Panc1 (cell line): ENCODE data around the gene ARHGAP33. TPM values are rescaled to one million over a fixed set of nuclear protein-coding genes. Genes with fewer than 3 reads are reported as not detected.

Source experiments
- ATAC-seq: fragments of 200-7000 bp; cut with Tn5 transposase; 2 replicates; pipeline ENCODE4 v1.9.1; 2020; ENCODE audit warnings: mild to moderate bottlenecking, moderate library complexity
- BruUV-seq: library from RNA; stranded (reverse); fragments of 400-500 nt; replicated peaks from 2 replicates; lab custom pipeline; 2021; lab: Mats Ljungman, UMichigan
- CTCF ChIA-PET: fragments of 300-600 bp; sonication (Branson Sonifier 250); formaldehyde crosslinking; loops from one replicate; lab custom pipeline; 2022; ENCODE audit warnings: antibody characterized with exemption; lab: Charles Lee
- POLR2A ChIA-PET: fragments of 300-600 bp; sonication (Branson Sonifier 250); formaldehyde crosslinking; loops from one replicate; lab custom pipeline; 2022; ENCODE audit warnings: antibody characterized with exemption; lab: Charles Lee
- DNase-seq: peaks from one replicate; pipeline ENCODE4 v3.0.0-alpha.2; 2010; ENCODE audit warnings: low read depth, low spot score
- H3K27ac ChIP-seq: 2 replicates; pipeline ENCODE4 v1.5.1; 2011; ENCODE audit warnings: mild to moderate bottlenecking, low read length, inconsistent platforms
- H3K27me3 ChIP-seq: fragments of 200-500 bp; sonication (Bioruptor generic); 2 replicates; pipeline ENCODE4 v1.6.0; 2014; ENCODE audit warnings: low read length, inconsistent platforms; ENCODE audit not compliant: control insufficient read depth, insufficient read depth
- H3K36me3 ChIP-seq: fragments of 200-500 bp; sonication (Bioruptor generic); 2 replicates; pipeline ENCODE4 v1.5.1; 2014; ENCODE audit warnings: inconsistent platforms, mild to moderate bottlenecking, low read length, moderate library complexity; ENCODE audit not compliant: control insufficient read depth, insufficient read depth
- H3K4me1 ChIP-seq: 2 replicates; pipeline ENCODE4 v1.5.1; 2011; ENCODE audit warnings: inconsistent platforms, mild to moderate bottlenecking, low read length, moderate library complexity; ENCODE audit not compliant: control insufficient read depth, insufficient read depth
- H3K4me3 ChIP-seq, 2 experiments: 2 replicates each; pipeline ENCODE4 v1.5.1; 2011 to 2012; ENCODE audit warnings: low read depth in 2 of 2, low read length in 2 of 2, mild to moderate bottlenecking in 2 of 2, inconsistent platforms in 1 of 2, moderate library complexity in 1 of 2
- H3K9me3 ChIP-seq: fragments of 200-500 bp; sonication (Bioruptor generic); 2 replicates; pipeline ENCODE4 v1.5.1; 2014; ENCODE audit warnings: low read depth, mild to moderate bottlenecking, inconsistent platforms, low read length, moderate library complexity; ENCODE audit not compliant: control insufficient read depth, insufficient read depth
- CTCF ChIP-seq: fragments of 450-650 bp; IDR thresholded peaks from 2 replicates; pipeline ENCODE4 v1.5.1; 2017; ENCODE audit warnings: mild to moderate bottlenecking
- POLR2AphosphoS5 ChIP-seq: IDR thresholded peaks from 2 replicates; pipeline ENCODE4 v1.6.1; 2012; ENCODE audit warnings: mild to moderate bottlenecking, low read depth, low read length, moderate library complexity
- REST ChIP-seq, 2 experiments: IDR thresholded peaks; 2 replicates each; pipeline ENCODE4 v1.6.1; 2011 to 2012; ENCODE audit warnings: low read depth in 2 of 2, control low read depth in 1 of 2, low read length in 1 of 2, mild to moderate bottlenecking in 1 of 2, moderate library complexity in 1 of 2; ENCODE audit not compliant: insufficient read depth in 1 of 2
- SIN3A ChIP-seq: IDR thresholded peaks from 2 replicates; pipeline ENCODE4 v1.6.1; 2012; ENCODE audit warnings: low read depth, mild to moderate bottlenecking, low read length, moderate library complexity, borderline replicate concordance; ENCODE audit not compliant: insufficient read depth
- TCF7L2 ChIP-seq: IDR thresholded peaks from 2 replicates; pipeline ENCODE4 v1.6.1; 2011; ENCODE audit warnings: mild to moderate bottlenecking, low read depth, low read length, inconsistent platforms
- in situ Hi-C: cut with HindIII; loops from 2 replicates; pipeline ENCODE4 v1.10.0; 2016; ENCODE audit warnings: low sequenced_read_pairs, low pct_unique_long_range_greater_than_20kb
- intact Hi-C: fragments of 100-400 bp; cut with micrococcal nuclease; formaldehyde crosslinking; loops from one replicate; pipeline ENCODE4 v1.10.0; 2022; ENCODE audit not compliant: unreplicated experiment
- total RNA-seq: library from RNA; stranded (reverse); gene quantifications from one replicate; pipeline ENCODE4 v1.2.1, GENCODE V29; 2021; ENCODE audit not compliant: unreplicated experiment

The ARHGAP33 gene
- total RNA-seq, 1 experiment from 2014 or later: 35.8 TPM

DNA sequence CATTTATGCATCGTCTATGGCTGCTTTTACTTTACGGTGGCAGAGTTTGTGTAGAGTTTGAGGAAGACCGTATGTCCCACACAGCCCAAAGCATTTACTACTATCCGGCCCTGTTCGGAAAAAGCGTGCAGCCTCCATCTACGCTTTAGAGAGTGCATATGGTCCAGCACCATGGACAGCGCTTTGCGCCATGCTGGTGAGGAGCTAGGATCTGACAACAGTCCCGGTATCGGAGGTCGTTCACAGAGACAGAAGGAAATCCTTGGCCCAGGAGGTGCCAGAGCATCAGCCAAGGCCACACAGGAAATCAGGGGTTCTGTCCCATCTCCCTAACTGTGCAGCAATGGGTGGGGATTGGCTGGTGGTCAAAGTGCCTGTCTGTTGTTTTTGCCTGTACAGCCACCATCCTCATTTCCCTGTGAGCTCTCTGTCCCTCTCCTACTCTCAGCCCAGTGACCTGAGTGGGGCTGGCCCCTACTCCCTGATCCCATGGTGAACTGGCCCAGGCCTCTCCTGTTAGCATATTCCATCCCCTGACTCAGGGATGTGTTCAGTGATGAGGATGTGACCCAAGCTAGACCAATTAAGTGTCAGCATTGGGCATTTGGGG lies 53.4 kb downstream of the ARHGAP33 start:
- intact Hi-C loops (no loop called here), in situ Hi-C loops (no loop called here)
- peaks cover 2% of the 10 kb centered on the region; the same call in 1 of the 2 replicates for H3K27me3 ChIP-seq
- BruUV-seq: no TSS peak
- H3K27ac ChIP-seq: no peak overlapping the region
- no peaks in the 10 kb centered on the region for H3K4me1 ChIP-seq
- no peak overlapping the region for H3K4me3 ChIP-seq
- no peaks in the 10 kb centered on the region for H3K36me3 ChIP-seq
- ChIA-PET CTCF (no interaction called here), POLR2A (no interaction called here)
- no peak for DNase-seq
- TF ChIP-seq POLR2AphosphoS5 (no peak), REST (IDR thresholded peaks at IDR 0.05; ENCODE audit: insufficient read depth in 1 of 2, low read depth in 2 of 2, low read length in 1 of 2) (peak; percentile 98 to 99), SIN3A (no peak)
- ATAC-seq: peak; percentile 47; the same call in 1 of the 2 replicates
- H3K9me3 ChIP-seq: no peaks in the 10 kb centered on the region

DNA sequence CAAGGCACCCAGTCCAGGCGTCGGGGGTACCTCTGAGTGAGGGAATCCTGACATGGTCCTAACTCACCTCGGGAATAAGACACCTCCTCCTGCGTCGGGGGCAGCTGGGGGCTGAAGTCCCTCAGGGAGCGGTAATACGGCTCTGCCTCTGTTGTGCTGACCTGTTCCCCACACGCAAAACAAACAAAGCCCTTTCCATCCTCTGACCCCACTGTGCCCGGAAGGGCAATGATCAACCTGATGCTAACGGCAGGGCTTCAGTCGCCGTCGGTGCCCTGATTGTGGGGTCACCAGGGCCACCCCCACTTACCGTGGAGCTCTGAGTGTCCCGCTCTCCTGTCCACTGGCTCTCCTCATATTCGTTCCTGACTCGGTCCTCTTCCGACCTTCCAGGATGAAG lies 55.6 kb downstream of the ARHGAP33 start:
- no TSS peak for BruUV-seq
- Histone ChIP-seq H3K4me1 (no peaks in the 10 kb centered on the region), H3K9me3 (no peaks in the 10 kb centered on the region), H3K4me3 (no peak overlapping the region), H3K27me3 (peaks cover 2% of the 10 kb centered on the region; the same call in 1 of the 2 replicates), H3K27ac (no peak overlapping the region), H3K36me3 (no peaks in the 10 kb centered on the region)
- POLR2A ChIA-PET: no interaction called here
- DNase-seq (no peak), ATAC-seq (no peak)
- intact Hi-C loops: no loop called here
- in situ Hi-C loops: loop anchor here (10.0 kb wide), 1 partner anchor 74 kb away; the partner anchor contains the start of genes HCST, NFKBID and TYROBP
- CTCF ChIA-PET: no interaction called here
- TF ChIP-seq SIN3A: no peak
- no peak for TF ChIP-seq REST (IDR thresholded peaks at IDR 0.05; ENCODE audit: insufficient read depth in 1 of 2, low read depth in 2 of 2, low read length in 1 of 2)
- no peak for TF ChIP-seq TCF7L2
- TF ChIP-seq CTCF: no peak
- no peak for TF ChIP-seq POLR2AphosphoS5
